Endothelial cell (in vitro differentiated cells): ENCODE results near the gene TTLL5. TPM values are rescaled to one million over a fixed set of nuclear protein-coding genes. Genes with fewer than 3 reads are reported as not detected.

Source experiments
- DNase-seq: peaks from one replicate; pipeline ENCODE4 v3.0.0; 2021; ENCODE audit warnings: low spot score
- H3K27ac Mint-ChIP-seq: one replicate; pipeline ENCODE4 v1.8.0; 2021; ENCODE audit warnings: mixed read lengths, inconsistent platforms; ENCODE audit not compliant: unreplicated experiment
- H3K27me3 Mint-ChIP-seq: one replicate; pipeline ENCODE4 v1.8.0; 2021; ENCODE audit warnings: mild to moderate bottlenecking, moderate library complexity, mixed read lengths, inconsistent platforms; ENCODE audit not compliant: unreplicated experiment
- H3K36me3 Mint-ChIP-seq: one replicate; pipeline ENCODE4 v1.8.0; 2021; ENCODE audit warnings: mild to moderate bottlenecking, low read depth, mixed read lengths, inconsistent platforms; ENCODE audit not compliant: unreplicated experiment
- H3K4me1 Mint-ChIP-seq: one replicate; pipeline ENCODE4 v1.8.0; 2021; ENCODE audit warnings: mild to moderate bottlenecking, mixed read lengths, inconsistent platforms; ENCODE audit not compliant: unreplicated experiment
- H3K4me3 Mint-ChIP-seq: one replicate; pipeline ENCODE4 v1.8.0; 2021; ENCODE audit warnings: mild to moderate bottlenecking, mixed read lengths, inconsistent platforms; ENCODE audit not compliant: unreplicated experiment
- H3K9me3 Mint-ChIP-seq: one replicate; pipeline ENCODE4 v1.8.0; 2021; ENCODE audit warnings: mixed read lengths, inconsistent platforms; ENCODE audit not compliant: unreplicated experiment
- CTCF ChIP-seq: fragments of 200-600 bp; sonication (generic); IDR thresholded peaks from one replicate; pipeline ENCODE4 v1.5.0; 2021; ENCODE audit warnings: antibody characterized with exemption; ENCODE audit not compliant: unreplicated experiment
- total RNA-seq: library from RNA; stranded (reverse); fragmentation: NEBNext Ultra II Directional; extraction: Animal tissue kit (Norgen Biotek cat#: 25700); gene quantifications from one replicate; pipeline ENCODE4 v1.2.1, GENCODE V29; 2021; ENCODE audit not compliant: unreplicated experiment

Gene TTLL5
- total RNA-seq, 1 donor from 2014 or later: 62.8 TPM

- Mint-ChIP-seq H3K4me1 (peaks cover 5% of the 10 kb centered on the region), H3K9me3 (no peaks in the 10 kb centered on the region), H3K27ac (no peak overlapping the region), H3K36me3 (no peaks in the 10 kb centered on the region), H3K4me3 (no peak overlapping the region), H3K27me3 (no peaks in the 10 kb centered on the region)
- no peak for TF ChIP-seq CTCF
- no peak for DNase-seq
These were observed 205.9 kb downstream of the TTLL5 start for GRCh38 chr14:75866970-75867369.

GRCh38 chr14:75871181-75871880 lies 210.3 kb downstream of the TTLL5 start:
- TF ChIP-seq CTCF: no peak
- DNase-seq: no peak
- no peaks in the 10 kb centered on the region for H3K27me3 Mint-ChIP-seq
- H3K36me3 Mint-ChIP-seq: peaks cover 5% of the 10 kb centered on the region
- no peaks in the 10 kb centered on the region for H3K9me3 Mint-ChIP-seq
- H3K4me3 Mint-ChIP-seq: no peak overlapping the region
- peaks cover 5% of the 10 kb centered on the region for H3K4me1 Mint-ChIP-seq
- H3K27ac Mint-ChIP-seq: no peak overlapping the region

- no peak overlapping the region for H3K4me3 Mint-ChIP-seq
- peaks cover 5% of the 10 kb centered on the region for H3K36me3 Mint-ChIP-seq
- H3K27ac Mint-ChIP-seq: no peak overlapping the region
- TF ChIP-seq CTCF: no peak
- no peak for DNase-seq
- no peaks in the 10 kb centered on the region for H3K27me3 Mint-ChIP-seq
- H3K4me1 Mint-ChIP-seq: peaks cover 4% of the 10 kb centered on the region
- H3K9me3 Mint-ChIP-seq: no peaks in the 10 kb centered on the region
These were observed 214.9 kb downstream of the TTLL5 start for GRCh38 chr14:75875958-75876357.

GRCh38 chr14:75876530-75876929 lies 215.5 kb downstream of the TTLL5 start:
- Mint-ChIP-seq H3K36me3 (peaks cover 7% of the 10 kb centered on the region), H3K27ac (no peak overlapping the region), H3K4me3 (no peak overlapping the region), H3K9me3 (no peaks in the 10 kb centered on the region), H3K4me1 (no peaks in the 10 kb centered on the region), H3K27me3 (no peaks in the 10 kb centered on the region)
- no peak for TF ChIP-seq CTCF
- no peak for DNase-seq

GRCh38 chr14:75877292-75877691 lies 216.2 kb downstream of the TTLL5 start:
- Mint-ChIP-seq H3K4me1 (no peaks in the 10 kb centered on the region), H3K4me3 (no peak overlapping the region), H3K36me3 (peaks cover 7% of the 10 kb centered on the region), H3K27ac (no peak overlapping the region), H3K27me3 (no peaks in the 10 kb centered on the region), H3K9me3 (no peaks in the 10 kb centered on the region)
- no peak for TF ChIP-seq CTCF
- no peak for DNase-seq
